AG09309 (cell line): ENCODE results near the gene ARHGAP18.

Source experiments
- DNase-seq: peaks from one replicate; pipeline ENCODE4 v3.0.0-alpha.2; 2010; ENCODE audit warnings: low read depth
- H3K4me3 ChIP-seq: 2 replicates; pipeline ENCODE4 v1.5.1; 2011; ENCODE audit warnings: mild to moderate bottlenecking, low read depth, low read length, moderate library complexity; ENCODE audit not compliant: control insufficient read depth
- TF ChIP-seq, protein P1 (sequence below): IDR thresholded peaks from 2 replicates; pipeline ENCODE4 v1.5.1; 2011; ENCODE audit warnings: mild to moderate bottlenecking, low read depth, low read length, inconsistent platforms; ENCODE audit not compliant: insufficient read depth, control insufficient read depth; ENCODE audit errors: missing control alignments

ARHGAP18 gene

DNA sequence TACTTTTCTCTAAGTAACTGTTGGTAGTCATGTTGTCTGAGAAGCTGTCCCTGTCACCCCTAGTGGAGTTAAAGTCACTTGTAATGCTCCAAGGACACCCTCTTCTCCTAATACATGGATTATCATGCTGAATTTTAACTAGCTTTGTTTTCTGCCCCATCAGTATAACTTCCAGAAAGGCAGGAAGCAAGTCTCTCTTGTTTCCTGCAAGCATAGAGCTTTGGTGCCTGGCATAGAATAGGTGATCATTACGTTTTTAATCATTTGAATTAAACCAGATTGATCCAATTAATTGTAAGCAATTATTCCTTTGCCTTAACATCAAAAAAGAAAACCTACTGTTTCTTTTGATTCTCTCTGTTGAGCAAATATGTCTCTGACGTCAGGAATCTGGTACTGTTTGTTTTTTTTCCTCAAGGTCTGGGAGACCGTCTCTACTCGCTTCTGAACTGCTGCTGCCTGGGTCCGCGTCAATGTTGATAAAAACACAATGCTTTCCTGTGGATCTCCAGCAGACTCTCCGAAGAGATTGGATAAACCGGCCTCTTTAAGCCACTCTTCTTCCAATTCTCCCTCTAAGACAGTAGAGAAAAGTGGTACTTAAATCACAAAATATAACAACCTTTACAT is 71.8 kb downstream of the ARHGAP18 start:
- no peak for DNase-seq
- TF ChIP-seq, protein P1, sequence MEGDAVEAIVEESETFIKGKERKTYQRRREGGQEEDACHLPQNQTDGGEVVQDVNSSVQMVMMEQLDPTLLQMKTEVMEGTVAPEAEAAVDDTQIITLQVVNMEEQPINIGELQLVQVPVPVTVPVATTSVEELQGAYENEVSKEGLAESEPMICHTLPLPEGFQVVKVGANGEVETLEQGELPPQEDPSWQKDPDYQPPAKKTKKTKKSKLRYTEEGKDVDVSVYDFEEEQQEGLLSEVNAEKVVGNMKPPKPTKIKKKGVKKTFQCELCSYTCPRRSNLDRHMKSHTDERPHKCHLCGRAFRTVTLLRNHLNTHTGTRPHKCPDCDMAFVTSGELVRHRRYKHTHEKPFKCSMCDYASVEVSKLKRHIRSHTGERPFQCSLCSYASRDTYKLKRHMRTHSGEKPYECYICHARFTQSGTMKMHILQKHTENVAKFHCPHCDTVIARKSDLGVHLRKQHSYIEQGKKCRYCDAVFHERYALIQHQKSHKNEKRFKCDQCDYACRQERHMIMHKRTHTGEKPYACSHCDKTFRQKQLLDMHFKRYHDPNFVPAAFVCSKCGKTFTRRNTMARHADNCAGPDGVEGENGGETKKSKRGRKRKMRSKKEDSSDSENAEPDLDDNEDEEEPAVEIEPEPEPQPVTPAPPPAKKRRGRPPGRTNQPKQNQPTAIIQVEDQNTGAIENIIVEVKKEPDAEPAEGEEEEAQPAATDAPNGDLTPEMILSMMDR, result no peak
- no peak overlapping the region for H3K4me3 ChIP-seq

- DNase-seq, result no peak
- TF ChIP-seq, protein P1, result no peak
- H3K4me3 ChIP-seq, result no peak overlapping the region
Observed at GRCh38 chr6:129637340-129638054, 72.5 kb downstream of the ARHGAP18 start.

DNA sequence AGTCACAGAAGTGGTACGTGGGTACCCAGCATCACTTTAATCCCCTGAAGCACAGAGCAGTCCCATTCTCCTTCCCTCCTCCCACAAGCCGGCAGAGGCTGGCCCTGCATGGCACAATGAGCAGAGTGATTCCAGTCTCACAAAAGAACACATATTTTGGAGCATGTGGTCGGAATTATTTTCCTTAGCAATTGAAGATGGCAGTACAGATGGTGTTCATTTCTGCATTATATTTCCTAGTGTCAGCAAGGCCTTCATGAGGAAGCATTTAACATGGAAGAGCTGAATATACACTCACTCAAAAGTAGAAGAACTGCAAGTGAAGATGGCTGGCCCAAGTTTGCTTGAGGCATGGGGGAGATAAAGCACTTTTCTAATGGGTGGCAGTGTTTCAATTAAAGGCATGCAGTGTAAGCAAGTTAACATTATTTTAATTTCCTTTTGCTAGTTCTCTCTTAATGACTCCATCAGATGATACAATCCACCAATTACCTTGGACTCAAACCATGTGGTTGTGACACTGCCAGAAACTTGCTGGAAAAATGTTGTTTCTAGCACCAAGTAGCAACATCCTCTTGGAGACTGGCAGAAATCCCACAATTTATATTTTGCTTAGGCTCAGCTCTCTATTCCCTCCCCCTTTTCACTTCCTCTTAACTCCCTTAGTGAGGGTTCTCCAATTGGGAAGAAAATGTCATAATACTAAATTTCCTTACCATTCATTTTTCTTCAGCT is 74.4 kb downstream of the ARHGAP18 start:
- TF ChIP-seq, protein P1, result no peak
- H3K4me3 ChIP-seq, result no peak overlapping the region
- DNase-seq, result no peak

DNA sequence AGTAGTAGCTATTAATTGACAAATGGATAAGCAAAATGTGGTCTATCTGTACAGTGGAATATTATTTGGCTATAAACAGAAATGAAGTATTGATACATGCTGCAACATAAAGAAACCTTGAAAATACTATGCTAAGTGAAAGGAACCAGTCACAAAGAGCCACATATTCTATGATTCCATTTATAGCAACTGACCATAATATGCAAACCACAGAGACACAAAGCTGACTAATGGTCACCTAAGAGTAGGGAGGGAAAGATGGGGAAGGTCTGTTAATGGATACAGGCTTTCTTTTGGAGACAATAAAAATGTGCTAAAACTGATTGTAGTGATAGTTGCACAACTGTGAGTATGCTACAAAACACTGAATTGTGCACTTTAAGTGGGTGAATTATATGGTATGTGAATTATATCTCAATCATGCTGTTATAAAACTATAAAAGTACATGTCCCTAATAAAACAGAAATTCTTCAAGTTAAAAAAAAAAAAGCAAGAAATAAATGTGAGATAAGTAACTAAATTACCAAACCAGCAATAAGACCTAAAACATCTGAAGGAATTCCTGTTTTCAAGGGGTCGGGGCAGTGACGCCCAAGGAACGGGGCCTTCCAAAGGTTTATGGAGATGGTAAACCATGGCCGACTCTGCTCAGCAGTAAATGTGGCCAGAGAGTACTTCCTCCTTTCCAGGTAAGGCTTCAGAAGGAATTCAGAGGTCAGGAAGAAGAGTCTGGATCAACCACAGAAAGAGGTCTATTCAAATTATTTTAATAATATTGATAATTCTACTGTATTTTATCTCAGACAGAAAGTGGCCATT is 75.4 kb downstream of the ARHGAP18 start:
- no peak overlapping the region for H3K4me3 ChIP-seq
- DNase-seq, result no peak
- TF ChIP-seq, protein P1, result no peak

- no peak for DNase-seq
- no peak overlapping the region for H3K4me3 ChIP-seq
- TF ChIP-seq, protein P1, result no peak
Observed at GRCh38 chr6:129633529-129633928, 76.4 kb downstream of the ARHGAP18 start.

- no peak overlapping the region for H3K4me3 ChIP-seq
- TF ChIP-seq, protein P1, result no peak
- no peak for DNase-seq
Observed at GRCh38 chr6:129632172-129632613, 77.8 kb downstream of the ARHGAP18 start.
